NCI-H226 (cell line): ENCODE results near the gene CST8.

Experiments used
- DNase-seq: peaks from one replicate; pipeline ENCODE4 v3.0.0-alpha.2; 2015

The CST8 gene

DNA sequence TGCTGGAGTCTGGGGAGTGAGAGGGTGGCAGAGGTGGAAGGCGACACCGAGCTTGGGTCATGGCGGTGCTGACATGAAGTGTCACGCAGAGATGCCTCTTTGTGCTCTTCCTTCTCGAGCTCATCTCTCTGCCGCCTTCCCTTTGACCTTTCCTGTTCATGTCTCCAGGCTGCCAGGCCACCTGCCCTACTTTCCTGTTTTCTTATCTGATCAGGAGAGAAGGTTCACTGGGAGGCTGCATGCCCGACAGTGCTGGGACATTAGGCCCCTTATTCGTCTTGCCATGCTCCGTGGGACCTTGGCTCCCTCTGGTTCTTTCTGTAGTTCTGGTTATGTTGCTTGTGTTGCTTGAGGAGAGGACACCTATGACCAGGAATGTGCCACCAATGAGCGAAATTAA, 33.2 kb downstream of the CST8 start:
- DNase-seq = no peak

DNA sequence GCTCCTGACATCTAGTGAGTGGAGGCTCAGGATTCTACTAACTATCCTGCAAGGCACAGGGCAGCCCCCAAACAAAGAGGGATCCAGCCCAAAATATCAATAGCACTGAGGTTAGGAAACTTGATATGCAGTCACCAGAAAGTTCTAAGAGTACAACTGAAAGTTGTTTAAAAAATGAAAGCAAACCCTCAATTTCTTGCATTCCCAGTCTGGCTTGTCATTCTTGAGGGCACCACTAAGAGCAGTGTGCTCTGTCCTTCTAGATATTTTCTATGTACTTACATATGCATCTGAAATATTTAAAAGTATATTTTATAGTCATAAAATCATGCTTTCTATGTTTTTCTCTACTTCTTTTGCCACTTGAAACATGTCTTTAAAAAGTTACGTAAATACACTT, 35.9 kb downstream of the CST8 start:
- DNase-seq = no peak

DNA sequence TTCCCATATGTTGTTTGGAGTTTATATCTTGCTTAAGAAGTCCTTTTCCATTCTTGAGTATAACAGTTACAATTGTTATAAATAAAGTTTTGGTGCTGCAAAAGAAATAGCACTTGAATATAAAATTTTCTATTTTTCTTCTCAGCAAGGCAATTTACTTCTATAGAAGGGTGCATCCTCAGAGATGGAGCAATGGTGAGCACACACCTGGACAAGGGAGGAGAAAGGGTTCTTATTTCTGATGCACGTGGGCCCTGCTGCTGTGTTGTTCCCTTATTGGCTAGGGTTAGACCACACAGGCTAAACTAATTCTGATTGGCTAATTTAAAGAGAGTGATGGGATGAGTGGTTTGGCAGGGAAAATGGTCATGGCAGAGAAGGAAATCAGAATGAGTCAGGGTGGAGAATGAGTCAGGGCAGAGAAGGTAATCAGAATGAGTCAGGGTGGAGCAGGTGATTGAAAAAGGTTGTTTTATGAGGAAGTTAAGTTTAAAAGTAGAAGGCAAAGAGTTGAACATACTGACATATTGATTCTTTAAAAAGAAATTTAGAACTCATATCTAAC, 38.0 kb downstream of the CST8 start:
- no peak for DNase-seq

DNA sequence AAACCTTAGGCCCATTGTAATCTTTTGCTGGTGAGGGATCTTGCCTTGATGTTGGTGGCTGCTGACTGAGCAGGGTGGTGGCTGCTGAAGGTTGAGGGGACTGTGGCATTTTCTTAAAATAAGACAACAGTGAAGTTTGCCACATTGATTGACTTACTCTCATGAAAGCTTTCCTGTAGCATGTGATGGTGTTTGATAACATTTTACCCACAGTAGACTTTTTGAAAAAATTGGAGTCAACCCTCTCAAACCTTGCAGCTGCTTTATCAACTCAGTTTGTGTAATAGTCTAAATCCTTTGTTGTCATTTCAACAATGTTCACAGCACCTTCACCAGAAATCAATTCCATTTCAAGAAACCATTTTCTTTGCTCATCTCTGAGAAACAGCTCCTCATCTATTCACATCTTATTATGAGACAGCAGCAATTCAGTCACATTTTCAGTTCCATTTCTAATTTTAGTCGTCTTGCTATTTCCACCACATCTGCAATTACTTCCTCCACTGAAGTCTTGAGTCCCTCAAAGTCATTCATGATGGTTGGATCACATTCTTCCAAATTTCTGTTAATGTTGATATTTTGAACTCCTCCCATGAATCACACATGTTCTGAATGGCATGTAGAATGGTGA, 40.1 kb downstream of the CST8 start:
- no peak for DNase-seq

DNA sequence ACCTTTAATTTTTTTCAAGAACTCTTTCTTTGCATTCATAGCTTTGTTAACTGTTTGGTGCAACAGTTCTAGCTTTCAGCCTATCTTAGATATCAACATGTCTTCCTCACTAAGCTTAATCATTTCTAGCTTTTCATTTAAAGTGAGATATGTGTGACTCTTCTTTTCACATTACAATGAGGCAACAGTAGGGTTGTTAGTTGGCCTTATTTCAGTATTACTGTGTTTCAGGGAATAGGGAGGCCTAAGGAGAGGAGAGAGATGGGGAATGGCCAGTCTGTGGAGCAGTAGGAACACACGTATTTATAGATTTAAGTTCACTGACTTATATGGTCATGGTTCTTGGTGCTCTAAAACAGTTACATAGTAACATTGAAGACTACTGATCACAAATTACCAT, 41.6 kb downstream of the CST8 start:
- no peak for DNase-seq

DNA sequence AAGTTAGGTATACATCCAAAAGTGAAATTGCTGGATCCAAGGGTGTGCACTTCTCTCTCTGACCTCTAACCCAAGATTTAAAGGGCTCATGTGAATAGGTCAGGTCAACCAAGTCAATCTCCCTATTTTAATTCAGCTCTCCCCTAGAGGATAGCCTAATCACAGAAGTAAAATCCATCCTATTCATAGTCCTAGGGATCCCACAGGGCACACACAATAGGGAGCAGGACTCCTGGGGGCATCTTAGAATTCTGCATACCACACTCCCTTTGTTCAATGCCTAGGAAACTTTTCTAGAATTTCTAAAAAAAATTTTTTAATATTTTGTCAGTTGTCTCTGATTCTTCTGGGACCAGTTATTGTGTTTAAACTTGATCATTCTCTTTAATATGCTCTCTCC, 42.2 kb downstream of the CST8 start:
- DNase-seq = no peak

DNA sequence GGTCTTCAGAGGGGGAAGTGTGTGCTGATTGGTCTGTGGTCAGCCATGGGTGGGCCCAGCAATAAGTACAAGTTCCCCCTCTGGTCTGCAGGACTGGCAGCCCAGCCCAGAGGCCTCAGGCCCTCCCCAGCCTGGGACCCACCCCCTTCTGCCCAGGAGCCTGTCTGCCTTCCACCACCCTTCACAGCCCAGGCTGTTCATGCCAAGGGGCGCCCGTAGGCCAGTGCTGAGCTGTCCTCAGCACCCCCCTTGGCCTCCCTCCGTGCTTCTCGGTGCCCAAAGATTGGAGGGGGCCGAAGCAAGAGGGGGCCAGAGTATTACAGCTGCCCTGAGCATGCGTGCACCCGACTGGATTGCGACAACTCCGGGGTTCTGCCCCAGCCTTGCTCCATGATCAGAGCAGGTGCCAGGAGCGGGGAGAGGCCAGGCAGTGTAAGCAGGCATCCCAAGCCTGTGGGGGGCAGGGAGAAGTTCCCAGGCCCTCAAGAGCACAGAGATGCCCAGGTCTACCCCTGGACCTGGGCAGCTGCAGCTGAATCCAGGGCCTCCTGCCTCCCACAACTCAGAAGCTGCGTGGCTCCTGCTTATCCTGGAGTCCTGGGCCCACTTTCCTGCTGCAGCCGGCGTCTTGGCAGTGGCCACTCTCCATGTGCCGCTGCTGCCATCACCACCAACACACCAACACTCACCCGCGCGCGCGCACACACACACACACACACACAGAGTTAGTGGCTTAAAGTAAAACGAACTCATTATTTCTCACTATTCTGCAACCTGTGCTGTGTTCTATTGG, 44.1 kb downstream of the CST8 start:
- no peak for DNase-seq

DNA sequence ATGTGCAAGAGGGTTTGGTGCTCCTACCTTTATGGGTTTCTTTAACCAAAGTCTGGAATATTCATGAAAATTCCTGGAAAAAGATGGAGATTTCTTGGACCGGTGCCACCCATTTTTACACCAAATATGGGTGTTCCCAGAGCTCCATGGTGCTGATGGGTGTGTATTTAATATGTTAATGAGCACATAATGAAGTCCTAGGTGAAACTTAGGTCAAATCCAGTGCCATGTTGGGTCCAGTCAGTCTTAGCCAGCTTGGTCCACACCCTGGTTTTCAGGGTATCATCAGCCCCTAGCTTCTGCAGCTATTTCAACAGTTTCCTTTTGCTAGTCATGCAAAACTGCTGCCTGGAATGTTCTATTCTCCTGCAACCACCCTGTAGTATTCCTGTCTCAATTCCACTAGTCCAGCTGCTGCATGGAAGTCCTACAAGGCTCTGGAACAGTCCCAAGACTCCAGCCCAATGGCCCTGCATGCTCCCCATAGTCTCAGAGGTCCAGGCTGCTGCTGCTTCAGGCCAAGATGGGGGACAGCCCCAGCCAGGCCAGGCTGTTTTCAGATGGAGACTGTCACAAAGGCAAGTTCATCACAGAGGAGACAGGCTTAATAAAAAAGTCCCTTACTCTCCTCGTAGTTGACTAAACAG, 45.5 kb downstream of the CST8 start:
- DNase-seq = no peak

DNA sequence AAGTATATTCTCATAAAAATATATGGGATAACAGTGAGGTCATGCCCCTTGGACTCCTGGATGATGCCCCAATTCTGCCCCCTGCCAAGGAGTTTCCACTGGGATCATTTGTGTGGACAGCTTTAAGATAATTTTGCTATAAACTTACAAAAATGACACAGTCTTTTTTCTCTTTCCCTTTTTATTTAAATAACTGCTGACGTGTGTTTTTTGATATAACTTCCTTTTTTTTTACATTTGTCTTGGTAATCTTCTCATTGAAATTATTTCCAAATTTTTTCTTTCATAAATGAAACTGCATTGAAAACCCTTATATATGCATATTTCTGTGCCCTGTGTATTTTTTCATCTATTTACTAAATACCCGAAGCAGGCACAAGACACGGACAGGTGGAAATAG, 46.1 kb downstream of the CST8 start:
- no peak for DNase-seq

DNA sequence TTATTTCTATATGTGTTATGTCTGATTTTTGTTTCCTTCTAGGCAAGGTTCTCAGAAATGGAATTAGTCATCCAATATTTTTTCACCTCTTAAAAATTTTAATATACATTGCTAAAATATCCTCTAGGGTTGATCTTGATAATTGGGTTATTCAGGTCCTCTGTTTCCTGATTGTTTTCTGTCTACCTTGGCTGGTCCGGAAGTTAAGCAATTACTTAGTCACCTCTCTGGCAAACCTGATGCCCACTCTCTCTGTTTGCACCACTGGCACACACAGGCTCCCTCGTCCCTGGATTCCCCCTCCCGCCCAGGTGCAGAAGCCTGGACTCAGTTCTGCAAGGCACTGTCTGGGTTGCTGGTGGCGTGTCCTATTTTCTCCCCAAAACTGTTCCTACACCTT, 49.7 kb downstream of the CST8 start:
- no peak for DNase-seq

DNA sequence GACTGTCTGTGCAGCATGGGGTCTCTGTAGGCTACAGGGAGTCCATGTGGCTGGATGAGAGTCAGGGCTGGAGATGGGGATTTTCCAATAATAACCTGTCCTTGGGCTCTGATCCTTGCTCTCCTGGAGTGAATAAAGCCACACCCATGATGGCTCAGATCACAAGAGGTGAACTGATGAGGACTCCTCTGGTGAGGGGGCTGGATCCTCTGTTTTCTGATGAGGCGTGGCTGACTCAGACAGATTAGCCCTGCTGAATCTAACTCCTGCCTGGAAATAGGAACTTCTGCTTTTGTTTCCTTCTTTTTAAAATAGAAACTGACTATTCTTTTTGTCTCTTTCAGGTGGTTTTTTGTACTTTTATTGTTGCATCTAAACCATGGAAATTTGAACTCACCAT, 50.4 kb downstream of the CST8 start:
- no peak for DNase-seq

DNA sequence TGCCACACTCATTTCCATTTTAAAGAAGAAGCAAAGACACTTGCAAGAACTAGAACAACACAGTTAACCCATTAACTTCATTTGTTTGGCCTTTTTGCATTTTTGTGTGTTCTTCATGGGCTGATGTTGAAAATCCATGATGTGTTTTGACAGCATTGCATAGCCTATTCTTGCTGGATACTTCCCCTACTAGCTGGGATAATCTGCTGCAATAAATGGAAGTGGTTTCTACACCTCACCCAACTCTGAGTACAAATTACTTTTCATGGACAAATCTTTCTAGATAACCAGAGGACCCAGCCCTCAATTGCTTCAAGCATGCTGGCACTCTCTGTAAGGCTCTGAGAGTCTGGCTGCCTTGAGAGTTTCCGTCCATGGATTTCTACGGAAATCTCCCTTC, 50.9 kb downstream of the CST8 start:
- no peak for DNase-seq

DNA sequence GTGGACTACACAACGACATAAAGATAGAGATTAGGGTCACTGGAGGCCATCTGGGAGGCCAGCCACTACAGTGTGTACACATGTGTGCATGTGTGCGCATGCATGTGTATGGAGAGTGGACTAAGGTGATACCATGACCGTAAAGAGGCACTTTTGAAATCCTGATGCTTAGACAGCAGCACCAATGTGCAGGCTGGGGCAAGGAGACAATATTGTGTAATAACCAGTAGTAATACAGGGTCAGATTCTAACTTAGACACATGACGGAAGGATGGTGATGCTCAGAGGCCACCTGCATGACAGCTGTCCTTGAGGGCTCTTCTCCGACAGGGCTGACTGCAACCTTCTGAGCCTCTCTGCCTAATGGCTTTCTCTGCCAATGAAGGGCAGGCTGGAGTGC, 51.9 kb downstream of the CST8 start:
- DNase-seq = no peak

DNA sequence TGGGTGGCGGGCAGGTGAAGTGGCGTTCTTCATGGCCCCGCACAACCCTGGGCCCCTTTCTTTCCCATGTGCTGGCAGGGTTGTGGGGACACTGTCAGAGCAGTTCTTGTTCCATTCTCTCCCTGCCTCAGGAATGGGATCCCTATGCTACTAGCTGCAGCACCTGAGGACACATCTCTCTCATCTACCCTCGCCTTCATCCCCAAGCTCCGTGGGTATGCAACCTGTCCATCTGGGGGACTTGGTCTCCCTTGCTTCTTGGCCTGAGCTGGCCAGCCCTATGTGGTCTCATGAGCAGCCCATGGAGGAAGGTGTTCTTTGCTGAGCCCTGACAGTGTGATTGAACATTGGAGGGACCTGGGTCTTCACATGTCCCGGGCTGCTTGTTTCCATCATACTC, 53.2 kb downstream of the CST8 start:
- no peak for DNase-seq
